ENCODE results near the gene KIF7.
"Not testable (repeated sequence)": the region's sequence is repeated elsewhere in the genome, so short reads cannot be mapped to it uniquely, and the experiment has no call there.

The KIF7 gene, protein sequence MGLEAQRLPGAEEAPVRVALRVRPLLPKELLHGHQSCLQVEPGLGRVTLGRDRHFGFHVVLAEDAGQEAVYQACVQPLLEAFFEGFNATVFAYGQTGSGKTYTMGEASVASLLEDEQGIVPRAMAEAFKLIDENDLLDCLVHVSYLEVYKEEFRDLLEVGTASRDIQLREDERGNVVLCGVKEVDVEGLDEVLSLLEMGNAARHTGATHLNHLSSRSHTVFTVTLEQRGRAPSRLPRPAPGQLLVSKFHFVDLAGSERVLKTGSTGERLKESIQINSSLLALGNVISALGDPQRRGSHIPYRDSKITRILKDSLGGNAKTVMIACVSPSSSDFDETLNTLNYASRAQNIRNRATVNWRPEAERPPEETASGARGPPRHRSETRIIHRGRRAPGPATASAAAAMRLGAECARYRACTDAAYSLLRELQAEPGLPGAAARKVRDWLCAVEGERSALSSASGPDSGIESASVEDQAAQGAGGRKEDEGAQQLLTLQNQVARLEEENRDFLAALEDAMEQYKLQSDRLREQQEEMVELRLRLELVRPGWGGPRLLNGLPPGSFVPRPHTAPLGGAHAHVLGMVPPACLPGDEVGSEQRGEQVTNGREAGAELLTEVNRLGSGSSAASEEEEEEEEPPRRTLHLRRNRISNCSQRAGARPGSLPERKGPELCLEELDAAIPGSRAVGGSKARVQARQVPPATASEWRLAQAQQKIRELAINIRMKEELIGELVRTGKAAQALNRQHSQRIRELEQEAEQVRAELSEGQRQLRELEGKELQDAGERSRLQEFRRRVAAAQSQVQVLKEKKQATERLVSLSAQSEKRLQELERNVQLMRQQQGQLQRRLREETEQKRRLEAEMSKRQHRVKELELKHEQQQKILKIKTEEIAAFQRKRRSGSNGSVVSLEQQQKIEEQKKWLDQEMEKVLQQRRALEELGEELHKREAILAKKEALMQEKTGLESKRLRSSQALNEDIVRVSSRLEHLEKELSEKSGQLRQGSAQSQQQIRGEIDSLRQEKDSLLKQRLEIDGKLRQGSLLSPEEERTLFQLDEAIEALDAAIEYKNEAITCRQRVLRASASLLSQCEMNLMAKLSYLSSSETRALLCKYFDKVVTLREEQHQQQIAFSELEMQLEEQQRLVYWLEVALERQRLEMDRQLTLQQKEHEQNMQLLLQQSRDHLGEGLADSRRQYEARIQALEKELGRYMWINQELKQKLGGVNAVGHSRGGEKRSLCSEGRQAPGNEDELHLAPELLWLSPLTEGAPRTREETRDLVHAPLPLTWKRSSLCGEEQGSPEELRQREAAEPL (N-terminal part only)

GRCh38 chr15:89654847-89655805, at the start of gene KIF7:
Gene KIF7 (minus strand): TSS chr15:89655467. CDS start chr15:89652930, 2,537 bp downstream.
- DNase-seq: peak in 8 of 58 donors; percentile 8 to 29 (median 16)

DNA sequence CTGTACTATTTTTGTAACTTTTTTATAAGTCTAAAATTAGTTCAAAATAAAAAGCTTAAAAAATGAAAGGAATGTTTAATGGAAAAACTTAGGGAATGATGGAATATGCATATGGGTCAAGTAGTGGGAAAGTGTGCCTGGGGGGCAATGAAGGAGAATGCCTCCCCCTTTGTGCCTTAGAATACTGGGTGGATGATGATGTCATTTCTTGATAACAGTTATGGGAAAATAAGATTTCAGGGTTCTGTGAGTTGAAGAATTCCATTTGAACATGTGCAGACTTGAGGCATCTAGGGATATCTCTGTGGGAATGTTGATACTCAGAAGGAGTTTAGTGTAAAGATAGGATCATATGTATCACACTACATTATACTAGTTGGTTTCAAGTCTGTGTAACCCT, 49.1 kb upstream of the KIF7 start:
- no peak for DNase-seq

DNA sequence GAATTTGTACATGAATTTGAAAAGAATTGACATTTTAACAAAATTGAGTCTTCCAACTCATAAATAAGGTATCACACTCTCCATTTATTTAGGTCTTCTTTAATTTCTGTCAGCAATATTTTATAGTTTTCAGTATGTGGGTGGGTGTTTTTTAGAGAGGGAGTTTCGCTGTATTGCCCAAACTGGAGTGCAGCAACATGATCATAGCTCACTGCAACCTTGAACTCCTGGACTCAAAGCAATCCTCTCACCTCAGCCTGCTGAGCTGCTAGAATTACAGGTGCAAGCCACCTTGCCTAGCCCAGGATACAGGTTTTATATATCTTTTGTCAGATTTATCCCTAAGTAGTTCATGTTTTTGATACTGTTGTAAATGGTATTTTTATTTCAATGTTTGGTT, 39.9 kb upstream of the KIF7 start:
- DNase-seq: no peak

GRCh38 chr15:89693696-89694095, 38.4 kb upstream of the KIF7 start:
- DNase-seq: no peak

DNA sequence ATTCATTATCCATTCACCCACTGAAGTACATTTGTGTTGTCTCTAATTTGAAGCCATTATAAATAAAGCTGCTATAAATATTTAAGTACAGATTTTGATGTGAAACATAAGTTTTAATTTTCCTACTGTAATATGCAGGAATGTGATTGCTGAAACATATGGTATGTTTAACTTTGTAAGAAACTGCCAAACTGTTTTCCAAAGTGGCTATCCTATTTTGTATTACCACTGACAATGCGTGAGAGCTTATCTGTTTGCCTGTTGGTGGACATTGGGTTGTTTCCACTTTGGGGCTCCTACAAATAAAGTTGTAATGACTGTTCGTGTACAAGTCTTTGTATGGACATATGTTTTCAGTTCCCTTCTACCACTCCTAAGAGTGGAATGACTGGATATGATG, 37.8 kb upstream of the KIF7 start:
- no peak for DNase-seq

GRCh38 chr15:89690276-89691218, 35.3 kb upstream of the KIF7 start, which contains the start of the genes PEX11A and WDR93:
Gene PEX11A (minus strand): TSS chr15:89690754. CDS start chr15:89690632, 122 bp downstream.
Gene WDR93 (plus strand): TSS chr15:89690811. CDS start chr15:89701747, 10,936 bp downstream.
- DNase-seq: peak in 45 of 58 donors; percentile 25 to 73 (median 47)

DNA sequence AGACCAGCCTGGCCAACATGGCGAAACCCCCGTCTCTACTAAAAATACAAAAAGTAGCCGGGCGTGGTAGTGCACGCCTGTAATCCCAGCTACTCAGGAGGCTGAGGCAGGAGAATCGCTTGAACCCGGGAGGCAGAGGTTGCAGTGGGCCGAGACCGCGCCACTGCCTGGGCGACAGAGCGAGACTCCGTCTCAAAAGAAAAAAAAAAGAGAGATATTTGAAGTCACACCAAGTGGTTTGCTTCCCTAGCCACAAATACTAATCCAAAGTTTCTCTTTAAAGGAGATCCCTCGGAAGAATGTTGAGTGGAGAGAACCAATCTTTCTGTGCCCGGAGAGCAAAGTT, 34.6 kb upstream of the KIF7 start:
- DNase-seq: not testable (repeated sequence)

GRCh38 chr15:89686522-89686921, 31.3 kb upstream of the KIF7 start:
- DNase-seq: no peak

DNA sequence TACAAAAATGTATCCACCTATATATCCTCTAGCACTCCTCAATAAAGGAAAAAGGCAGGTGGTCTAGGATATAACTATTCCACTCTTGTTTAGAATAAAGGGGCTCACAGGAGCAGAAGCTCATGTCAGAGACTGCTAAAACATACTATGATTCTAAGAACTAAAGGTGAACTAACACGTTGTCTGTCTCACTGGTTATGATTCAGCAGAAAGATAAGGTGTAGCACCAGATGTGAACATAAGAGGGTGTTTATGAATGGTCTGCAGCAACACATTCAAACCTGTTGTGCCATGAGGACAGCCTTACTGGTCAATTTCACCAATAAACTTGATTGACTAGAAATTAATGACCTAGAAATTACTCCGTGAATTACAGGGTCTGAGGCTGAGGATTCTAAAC, 30.7 kb upstream of the KIF7 start:
- no peak for DNase-seq

DNA sequence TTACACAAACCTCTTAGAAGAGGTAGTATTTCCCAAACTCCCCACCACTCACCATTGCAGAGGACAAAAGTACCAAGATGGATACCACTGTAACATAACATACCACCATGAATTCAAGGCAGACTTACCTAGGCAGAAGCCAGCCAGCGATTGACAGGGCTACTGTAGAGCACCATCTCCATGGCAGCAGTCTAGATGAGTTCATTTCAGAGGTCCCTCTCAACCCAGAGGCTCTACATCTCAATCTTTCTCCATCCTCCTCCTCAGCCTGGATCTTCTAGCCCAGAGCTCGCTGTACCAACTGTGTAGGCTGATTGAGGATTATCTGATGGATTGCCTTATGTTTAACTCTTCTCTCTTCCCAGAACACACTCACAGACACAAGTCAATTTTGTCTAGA, 25.9 kb upstream of the KIF7 start:
- DNase-seq: no peak

- DNase-seq: peak in 26 of 58 donors; percentile 3 to 74 (median 36)
These were observed 25.1 kb upstream of the KIF7 start for GRCh38 chr15:89680282-89680873.

- DNase-seq: peak in 1 of 58 donors; percentile 40
These were observed 23.9 kb upstream of the KIF7 start, which contains the start of gene PLIN1 for GRCh38 chr15:89679212-89679611. Gene PLIN1 (minus strand): TSS chr15:89679367. CDS start chr15:89677489, 1,878 bp downstream.

GRCh38 chr15:89677381-89677780, 22.1 kb upstream of the KIF7 start:
- no peak for DNase-seq

DNA sequence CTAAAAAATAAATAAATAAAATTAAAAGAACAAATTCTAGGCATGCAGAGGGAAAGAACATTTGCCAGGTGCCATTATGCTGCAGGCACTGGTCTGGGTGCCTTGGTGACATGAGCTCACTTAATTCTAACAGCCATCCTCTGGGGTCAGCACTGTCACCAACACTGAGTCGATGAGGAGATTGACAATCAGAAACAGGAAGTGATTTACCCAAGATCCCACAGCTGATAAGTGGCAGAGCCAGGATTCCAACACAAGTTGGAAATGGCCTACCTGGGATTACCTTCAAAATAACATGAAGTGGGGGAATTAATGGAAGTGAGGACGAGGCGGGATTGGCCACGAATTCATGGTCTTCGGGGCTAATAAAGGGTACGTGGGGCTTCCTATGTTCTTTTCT, 20.3 kb upstream of the KIF7 start:
- DNase-seq: no peak

DNA sequence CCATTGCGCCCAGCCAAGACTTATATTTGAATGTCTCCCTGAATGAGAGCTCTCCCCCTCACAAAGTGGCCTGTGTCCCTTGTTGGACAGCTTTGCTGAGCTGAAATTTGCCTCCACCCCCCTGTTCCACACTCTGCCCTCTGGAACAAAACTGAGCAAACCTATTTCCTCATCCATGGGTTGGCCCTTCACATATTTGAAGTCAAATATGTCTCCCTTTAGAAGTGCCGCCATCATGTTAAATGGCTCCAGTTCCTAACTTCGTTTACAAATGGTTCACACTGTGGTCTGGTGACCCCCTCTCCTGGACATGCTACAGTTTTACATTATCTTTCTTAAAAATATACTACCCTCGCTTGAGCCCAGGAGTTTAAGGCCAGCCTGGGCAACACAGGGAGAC, 19.3 kb upstream of the KIF7 start:
- no peak for DNase-seq

DNA sequence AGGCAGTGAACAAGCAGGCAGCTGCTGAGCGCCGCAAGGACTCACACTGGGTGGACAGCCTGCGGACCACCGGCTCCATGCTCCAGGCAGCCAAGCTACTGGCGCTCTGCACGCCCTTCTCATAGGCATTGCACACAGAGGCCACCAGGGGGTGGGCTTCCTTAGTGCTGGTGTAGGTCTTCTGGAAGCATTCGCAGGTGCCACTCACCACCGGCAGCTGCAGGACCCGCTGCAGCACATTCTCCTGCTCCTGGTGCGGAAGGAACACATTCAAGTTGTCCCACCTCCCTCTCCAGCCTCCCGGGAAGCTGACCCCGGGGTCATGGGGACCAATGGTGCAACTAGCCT, 17.9 kb upstream of the KIF7 start:
- no peak for DNase-seq

DNA sequence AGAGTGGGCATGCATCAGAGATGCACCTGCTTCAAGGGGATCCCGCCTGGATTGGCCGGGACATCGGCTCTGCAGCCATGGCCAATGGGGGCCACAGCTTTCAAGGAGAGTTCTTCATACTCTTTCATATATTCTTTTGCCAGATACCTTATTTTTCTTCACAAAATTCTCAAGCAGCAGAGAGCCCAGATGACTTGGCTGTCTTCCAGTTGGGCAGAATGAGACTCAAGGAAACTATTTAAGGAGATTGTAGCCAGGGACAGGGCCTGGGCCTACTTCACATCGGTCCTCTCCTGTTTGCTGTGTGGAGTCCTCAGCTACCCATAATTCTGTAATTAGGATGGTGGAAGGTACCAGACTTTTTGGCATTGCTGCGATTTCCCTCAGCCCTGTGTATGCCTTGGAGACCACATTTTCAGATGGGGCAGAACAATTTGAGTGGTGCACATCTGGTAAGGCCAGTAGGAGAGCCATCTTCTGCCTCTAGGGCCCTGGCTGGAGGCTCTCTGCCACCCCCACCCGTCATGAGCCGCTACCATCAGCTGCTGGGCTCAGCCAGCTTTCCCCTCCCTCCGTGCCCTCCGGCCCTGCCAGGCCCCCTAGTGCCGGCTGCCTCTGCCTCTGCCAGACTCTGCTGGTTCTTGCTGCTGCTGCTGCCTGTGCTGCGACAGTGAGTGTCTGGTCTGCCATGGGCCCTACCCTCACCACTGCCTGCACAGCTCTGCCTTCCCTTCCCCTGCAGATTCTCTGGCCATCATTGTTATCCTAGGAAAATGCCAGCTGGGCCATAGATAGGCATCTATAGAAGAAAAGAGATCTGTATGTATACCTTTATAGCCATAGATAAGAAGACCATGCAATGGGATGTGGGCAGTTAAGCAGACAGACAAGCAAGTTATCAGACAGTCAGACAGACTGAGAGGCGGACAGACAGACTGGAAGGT, 17.2 kb upstream of the KIF7 start:
- DNase-seq: peak in 17 of 58 donors; percentile 5 to 43 (median 25)
